ENCODE data around the gene PLSCR2.

DNA sequence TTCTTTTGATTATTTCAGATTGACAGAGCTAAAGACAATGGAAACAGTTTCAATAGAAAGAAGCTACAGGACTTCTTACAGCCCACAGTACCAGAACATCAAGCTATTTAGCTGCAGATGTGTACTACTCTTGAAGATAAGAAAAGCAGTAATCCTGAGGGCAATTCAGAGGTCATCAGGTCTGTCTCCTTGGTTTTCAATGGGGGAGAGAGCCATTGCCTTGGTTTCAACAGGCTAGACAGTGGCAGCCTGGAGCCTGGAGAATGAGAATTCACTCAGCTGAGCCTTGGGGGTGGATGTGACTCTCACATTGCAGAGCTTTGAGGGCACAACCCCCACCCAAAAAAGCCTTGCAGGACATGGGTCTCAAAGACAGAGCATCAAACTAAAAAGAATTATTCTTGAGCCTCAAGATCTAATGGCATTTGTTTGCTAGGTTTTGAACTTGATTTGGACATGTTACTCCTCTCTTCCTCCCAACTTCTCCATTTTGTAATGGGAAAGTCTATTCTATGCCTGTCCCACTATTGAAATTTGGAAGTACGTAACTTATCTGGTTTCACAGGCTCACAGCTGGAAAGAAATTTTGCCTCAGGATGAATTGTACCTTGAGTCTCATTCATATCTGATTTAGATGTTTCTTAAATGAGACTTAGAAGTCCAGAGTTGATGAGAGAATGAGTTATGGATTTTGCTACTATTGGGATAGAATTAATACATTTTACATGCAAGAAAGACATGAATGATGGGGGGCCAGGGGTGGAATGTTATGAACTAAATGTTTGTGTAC lies 38.2 kb upstream of the PLSCR2 start:
- TF ChIP-seq, protein P1, sequence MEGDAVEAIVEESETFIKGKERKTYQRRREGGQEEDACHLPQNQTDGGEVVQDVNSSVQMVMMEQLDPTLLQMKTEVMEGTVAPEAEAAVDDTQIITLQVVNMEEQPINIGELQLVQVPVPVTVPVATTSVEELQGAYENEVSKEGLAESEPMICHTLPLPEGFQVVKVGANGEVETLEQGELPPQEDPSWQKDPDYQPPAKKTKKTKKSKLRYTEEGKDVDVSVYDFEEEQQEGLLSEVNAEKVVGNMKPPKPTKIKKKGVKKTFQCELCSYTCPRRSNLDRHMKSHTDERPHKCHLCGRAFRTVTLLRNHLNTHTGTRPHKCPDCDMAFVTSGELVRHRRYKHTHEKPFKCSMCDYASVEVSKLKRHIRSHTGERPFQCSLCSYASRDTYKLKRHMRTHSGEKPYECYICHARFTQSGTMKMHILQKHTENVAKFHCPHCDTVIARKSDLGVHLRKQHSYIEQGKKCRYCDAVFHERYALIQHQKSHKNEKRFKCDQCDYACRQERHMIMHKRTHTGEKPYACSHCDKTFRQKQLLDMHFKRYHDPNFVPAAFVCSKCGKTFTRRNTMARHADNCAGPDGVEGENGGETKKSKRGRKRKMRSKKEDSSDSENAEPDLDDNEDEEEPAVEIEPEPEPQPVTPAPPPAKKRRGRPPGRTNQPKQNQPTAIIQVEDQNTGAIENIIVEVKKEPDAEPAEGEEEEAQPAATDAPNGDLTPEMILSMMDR (optimal IDR thresholded peaks at IDR 0.05 in 1 of 3, IDR thresholded peaks at IDR 0.05 in 1 of 3, conservative IDR thresholded peaks at IDR 0.05 in 1 of 3; ENCODE audit: extremely low read depth in 1 of 3, insufficient read depth in 2 of 3, low read length in 3 of 3) = no peak
- no peak for TF ChIP-seq EZH2 (IDR thresholded peaks at IDR 0.05; ENCODE audit: low read length)
